Rectal smooth muscle tissue (tissue), 1 donor: ENCODE results near the gene ZNF787.
"Not testable (repeated sequence)": the region's sequence is repeated elsewhere in the genome, so short reads cannot be mapped to it uniquely, and the experiment has no call there.

Experiments used
- H3K27ac ChIP-seq: one replicate; pipeline ENCODE4 v1.7.0; 2013; ENCODE audit warnings: low read depth, low read length, inconsistent platforms
- H3K27me3 ChIP-seq: one replicate; pipeline ENCODE4 v1.7.0; 2013; ENCODE audit warnings: low read length; ENCODE audit not compliant: control insufficient read depth, insufficient read depth
- H3K36me3 ChIP-seq: one replicate; pipeline ENCODE4 v1.7.0; 2013; ENCODE audit warnings: low read length; ENCODE audit not compliant: control insufficient read depth, insufficient read depth
- H3K4me1 ChIP-seq: one replicate; pipeline ENCODE4 v1.7.0; 2013; ENCODE audit warnings: low read length; ENCODE audit not compliant: control insufficient read depth, insufficient read depth
- H3K4me3 ChIP-seq: one replicate; pipeline ENCODE4 v1.7.0; 2013; ENCODE audit warnings: low read length
- H3K9ac ChIP-seq: one replicate; pipeline ENCODE4 v1.7.0; 2013; ENCODE audit warnings: low read length

Gene ZNF787

DNA sequence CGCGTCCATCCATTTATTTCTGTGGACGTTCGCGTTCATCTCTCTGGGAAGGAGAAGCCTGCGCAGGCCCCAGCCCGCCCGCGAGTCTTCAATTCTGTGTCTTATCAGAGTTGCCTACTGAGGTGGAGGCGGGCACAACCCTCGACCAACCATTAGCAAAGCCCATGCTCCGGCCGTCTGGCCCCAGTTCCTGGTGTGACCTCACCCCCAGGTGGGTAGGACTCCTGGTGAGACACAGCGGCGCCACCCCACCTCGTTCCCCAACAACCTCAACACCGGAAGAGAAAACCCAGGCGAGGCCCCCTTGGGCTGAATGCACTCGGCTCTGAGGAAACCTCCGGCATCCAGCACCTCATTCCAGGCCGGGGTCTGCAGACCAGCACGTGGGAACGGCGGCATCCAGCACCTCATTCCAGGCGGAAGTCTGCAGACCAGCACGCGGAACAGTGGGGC is 14.7 kb downstream of the ZNF787 start:
- Histone ChIP-seq H3K4me3 (peak overlapping the region; percentile 17), H3K27me3 (no peaks in the 10 kb centered on the region), H3K27ac (no peak overlapping the region), H3K9ac (no peak overlapping the region), H3K4me1 (peaks cover 27% of the 10 kb centered on the region), H3K36me3 (peaks cover 6% of the 10 kb centered on the region)

- Histone ChIP-seq H3K4me1 (peaks cover 22% of the 10 kb centered on the region), H3K27ac (peak overlapping the region; percentile 83), H3K4me3 (peak overlapping the region; percentile 17)
- H3K9ac ChIP-seq, H3K27me3 ChIP-seq, H3K36me3 ChIP-seq: not testable (repeated sequence)
Measured at GRCh38 chr19:56105831-56106396, 15.2 kb downstream of the ZNF787 start.

DNA sequence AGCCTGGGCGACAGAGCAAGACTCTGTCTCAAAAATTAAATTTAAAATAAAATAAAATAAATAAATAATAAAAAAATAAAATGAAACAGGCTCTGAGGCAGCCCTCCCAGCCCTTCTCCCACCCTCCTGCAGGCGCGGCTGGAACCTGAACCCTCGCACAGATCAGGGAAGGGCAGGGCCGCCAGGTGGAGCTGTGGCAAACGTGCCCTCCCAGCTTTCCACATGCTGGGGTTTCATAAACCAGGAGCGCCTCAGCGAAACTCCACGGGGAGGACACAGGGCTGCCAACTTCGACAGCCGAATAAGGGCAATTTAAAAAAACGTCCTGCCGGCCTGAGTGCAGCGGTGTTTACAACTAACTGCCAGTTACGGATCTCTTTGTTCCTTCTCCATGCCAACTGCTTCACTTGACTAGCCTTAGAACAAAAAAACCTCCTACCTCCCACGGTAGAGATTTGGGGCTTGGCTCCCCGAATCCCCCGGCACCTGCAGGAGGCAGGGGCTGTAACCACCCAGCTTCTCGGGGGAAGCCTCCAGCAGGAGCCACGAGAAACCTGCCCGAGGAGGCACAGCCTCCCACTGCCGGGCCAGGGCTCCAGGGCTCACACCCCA is 15.9 kb downstream of the ZNF787 start:
- H3K9ac ChIP-seq = peak overlapping the region; percentile 30
- H3K36me3 ChIP-seq = peaks cover 7% of the 10 kb centered on the region
- H3K27ac ChIP-seq = peak overlapping the region; percentile 83
- peaks cover 15% of the 10 kb centered on the region for H3K4me1 ChIP-seq
- H3K27me3 ChIP-seq = no peaks in the 10 kb centered on the region
- H3K4me3 ChIP-seq = peak overlapping the region; percentile 53

- H3K4me1 ChIP-seq = peaks cover 15% of the 10 kb centered on the region
- H3K27ac ChIP-seq = peak overlapping the region; percentile 32
Measured at GRCh38 chr19:56104423-56104822, 16.7 kb downstream of the ZNF787 start.

GRCh38 chr19:56103027-56103614 is 18.0 kb downstream of the ZNF787 start:
- H3K27ac ChIP-seq = no peak overlapping the region
- no peak overlapping the region for H3K9ac ChIP-seq
- peaks cover 3% of the 10 kb centered on the region for H3K4me1 ChIP-seq
- H3K27me3 ChIP-seq = no peaks in the 10 kb centered on the region
- peaks cover 14% of the 10 kb centered on the region for H3K36me3 ChIP-seq
- no peak overlapping the region for H3K4me3 ChIP-seq

More at GRCh38 chr19:56104423-56104822, 16.7 kb downstream of the ZNF787 start:
- Histone ChIP-seq H3K4me3 (no peak overlapping the region), H3K9ac (no peak overlapping the region), H3K36me3 (peaks cover 11% of the 10 kb centered on the region), H3K27me3 (no peaks in the 10 kb centered on the region)

- Histone ChIP-seq H3K27ac (no peak overlapping the region), H3K27me3 (no peaks in the 10 kb centered on the region), H3K9ac (no peak overlapping the region), H3K4me3 (no peak overlapping the region), H3K36me3 (peaks cover 21% of the 10 kb centered on the region), H3K4me1 (peaks cover 3% of the 10 kb centered on the region)
Measured at GRCh38 chr19:56101746-56102535, 19.2 kb downstream of the ZNF787 start.

DNA sequence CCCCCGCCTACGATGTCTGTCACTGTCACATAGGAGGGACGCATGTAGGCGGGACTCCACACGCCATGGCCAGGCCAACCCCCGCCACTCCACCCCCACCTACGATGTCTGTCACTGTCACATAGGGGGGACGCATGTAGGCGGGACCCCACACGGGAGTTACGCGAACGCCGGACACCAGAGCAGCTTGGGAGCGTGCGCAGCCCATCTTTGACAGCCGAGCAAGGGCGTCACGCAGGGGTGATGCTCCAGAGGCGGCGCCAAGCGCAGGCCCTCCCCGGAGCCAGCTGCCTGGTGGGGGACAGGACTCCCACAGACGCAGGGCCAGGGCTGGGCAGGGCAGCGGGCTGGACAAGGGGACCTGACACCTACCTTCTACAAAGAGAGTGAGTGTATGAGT is 20.0 kb downstream of the ZNF787 start:
- H3K27ac ChIP-seq = no peak overlapping the region
- H3K27me3 ChIP-seq = no peaks in the 10 kb centered on the region
- peaks cover 21% of the 10 kb centered on the region for H3K36me3 ChIP-seq
- H3K4me3 ChIP-seq = no peak overlapping the region
- H3K9ac ChIP-seq = no peak overlapping the region
- H3K4me1 ChIP-seq = peaks cover 3% of the 10 kb centered on the region

DNA sequence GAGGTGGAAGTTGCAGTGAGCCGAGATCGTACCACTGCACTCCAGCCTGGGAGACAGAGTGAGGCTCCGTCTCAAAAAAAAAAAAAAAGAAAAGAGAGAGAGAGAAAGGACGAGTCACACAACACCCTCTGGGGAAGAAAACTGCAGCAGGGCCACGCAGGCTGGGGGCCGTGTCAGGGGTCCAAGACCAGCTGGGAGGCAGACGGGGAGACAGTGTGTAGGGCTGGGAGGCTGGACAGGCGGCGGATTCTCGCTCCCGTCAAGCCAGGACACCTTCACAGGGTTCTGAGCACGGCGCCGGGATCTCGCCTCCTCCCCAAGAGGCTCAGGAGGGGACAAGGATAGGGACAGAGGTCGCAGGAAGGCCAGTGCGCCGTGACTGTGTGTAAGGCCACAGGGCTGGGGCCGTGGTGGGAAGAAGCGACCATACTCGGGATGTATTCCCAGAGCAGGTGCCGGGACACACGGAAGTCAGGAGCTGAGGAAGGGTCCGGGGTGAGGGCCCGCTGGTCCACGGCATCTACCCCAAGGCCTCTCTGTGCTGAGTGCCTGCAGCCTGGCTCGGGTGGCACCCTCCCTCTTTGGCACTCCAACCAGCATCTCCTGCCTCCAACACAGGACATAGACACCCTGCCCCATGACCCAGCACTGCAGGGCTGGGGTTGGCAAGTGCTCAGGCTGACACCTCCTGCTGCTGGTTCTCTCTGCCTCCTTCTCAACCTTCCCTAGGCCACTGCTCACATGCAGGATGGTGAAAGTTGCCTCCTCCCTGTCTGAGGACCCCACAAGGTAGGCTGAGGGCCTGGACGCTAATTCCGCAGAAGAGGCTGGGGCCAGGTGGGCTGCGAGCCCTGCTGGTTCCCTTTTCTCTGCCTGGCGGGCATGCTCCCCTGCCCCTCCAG is 21.2 kb downstream of the ZNF787 start:
- Histone ChIP-seq H3K36me3 (peaks cover 21% of the 10 kb centered on the region), H3K27ac (no peak overlapping the region), H3K4me1 (no peaks in the 10 kb centered on the region), H3K9ac (no peak overlapping the region), H3K4me3 (no peak overlapping the region), H3K27me3 (no peaks in the 10 kb centered on the region)

DNA sequence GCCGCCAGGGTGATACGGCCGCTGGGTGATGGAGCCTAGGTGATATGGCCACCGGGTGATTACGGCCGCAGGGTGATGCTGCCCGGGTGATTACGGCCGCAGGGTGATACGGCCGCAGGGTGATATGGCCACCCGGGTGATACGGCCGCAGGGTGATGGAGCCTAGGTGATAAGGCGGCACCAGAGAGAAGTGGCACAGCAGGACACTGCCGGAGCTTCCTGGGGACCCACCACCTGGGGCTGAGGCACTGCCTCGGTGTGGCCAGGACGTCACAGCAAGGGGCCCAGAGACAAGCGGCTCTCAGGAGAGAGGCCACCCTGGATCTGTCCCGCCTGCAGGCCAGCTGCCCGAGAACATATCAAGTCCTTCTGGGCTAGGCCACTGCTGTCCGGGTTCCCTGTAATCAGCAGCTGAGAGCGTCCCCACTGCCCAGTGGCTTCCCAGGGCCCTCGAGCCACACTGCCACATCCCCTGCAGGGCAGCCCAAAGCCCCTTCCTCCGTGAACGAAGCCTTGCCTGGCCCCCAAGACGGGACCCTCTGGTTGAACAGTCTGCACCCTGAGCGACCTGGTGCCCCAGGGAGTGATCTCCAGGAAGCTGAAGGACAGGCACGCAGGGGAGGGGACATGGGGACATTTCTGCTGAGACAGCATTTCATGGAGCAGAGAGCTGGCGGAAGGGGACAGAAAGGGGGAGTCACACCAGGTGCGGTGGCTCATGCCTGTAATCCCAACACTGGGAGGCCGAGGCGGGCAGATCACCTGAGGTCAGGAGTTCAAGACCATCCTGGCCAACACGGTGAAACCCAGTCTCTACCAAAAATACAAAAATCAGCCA is 22.1 kb downstream of the ZNF787 start:
- H3K36me3 ChIP-seq = peaks cover 21% of the 10 kb centered on the region
- H3K27ac ChIP-seq = no peak overlapping the region
- H3K4me1 ChIP-seq = no peaks in the 10 kb centered on the region
- H3K4me3 ChIP-seq = no peak overlapping the region
- H3K9ac ChIP-seq = no peak overlapping the region
- H3K27me3 ChIP-seq = no peaks in the 10 kb centered on the region

GRCh38 chr19:56098237-56098636 is 22.9 kb downstream of the ZNF787 start:
- not testable (repeated sequence) for H3K4me1 ChIP-seq, H3K27me3 ChIP-seq, H3K27ac ChIP-seq, H3K4me3 ChIP-seq, H3K9ac ChIP-seq
- H3K36me3 ChIP-seq = peaks cover 24% of the 10 kb centered on the region

- Histone ChIP-seq H3K9ac (no peak overlapping the region), H3K4me1 (no peaks in the 10 kb centered on the region), H3K36me3 (peaks cover 24% of the 10 kb centered on the region), H3K27ac (no peak overlapping the region), H3K4me3 (no peak overlapping the region), H3K27me3 (no peaks in the 10 kb centered on the region)
Measured at GRCh38 chr19:56097776-56098175, 23.3 kb downstream of the ZNF787 start.
